ENCODE data around the gene CATSPER3.
"Not testable (repeated sequence)": the region's sequence is repeated elsewhere in the genome, so short reads cannot be mapped to it uniquely, and the experiment has no call there.

CATSPER3 gene

GRCh38 chr5:134975843-134976242 is 8.1 kb downstream of the CATSPER3 start:
- DNase-seq: no peak

- DNase-seq: no peak
Measured at GRCh38 chr5:134976841-134977240, 9.1 kb downstream of the CATSPER3 start.

GRCh38 chr5:134979416-134979815 is 11.7 kb downstream of the CATSPER3 start:
- no peak for DNase-seq

- DNase-seq: no peak
Measured at GRCh38 chr5:134982230-134982629, 14.5 kb downstream of the CATSPER3 start.

- no peak for DNase-seq
Measured at GRCh38 chr5:134989266-134989830, 21.6 kb downstream of the CATSPER3 start.

GRCh38 chr5:134990183-134990582 is 22.5 kb downstream of the CATSPER3 start:
- not testable (repeated sequence) for DNase-seq

GRCh38 chr5:134992148-134992547 is 24.4 kb downstream of the CATSPER3 start:
- no peak for DNase-seq

GRCh38 chr5:134993161-134993560 is 25.5 kb downstream of the CATSPER3 start:
- DNase-seq: no peak

GRCh38 chr5:134994560-134995156 is 27.0 kb downstream of the CATSPER3 start:
- no peak for DNase-seq

GRCh38 chr5:134995850-134996402 is 28.2 kb downstream of the CATSPER3 start:
- DNase-seq: no peak

GRCh38 chr5:134997015-134997414 is 29.3 kb downstream of the CATSPER3 start:
- no peak for DNase-seq

- DNase-seq: not testable (repeated sequence)
Measured at GRCh38 chr5:134998068-134998467, 30.4 kb downstream of the CATSPER3 start.

- DNase-seq: no peak
Measured at GRCh38 chr5:135004376-135004775, 36.7 kb downstream of the CATSPER3 start.

- DNase-seq: no peak
Measured at GRCh38 chr5:135005076-135005475, 37.4 kb downstream of the CATSPER3 start.

GRCh38 chr5:135007305-135007704 is 39.6 kb downstream of the CATSPER3 start:
- DNase-seq: no peak

GRCh38 chr5:135007749-135008363 is 40.1 kb downstream of the CATSPER3 start:
- DNase-seq: no peak

- DNase-seq: no peak
Measured at GRCh38 chr5:135008556-135008955, 40.8 kb downstream of the CATSPER3 start.

GRCh38 chr5:135008981-135009735 is 41.5 kb downstream of the CATSPER3 start:
- DNase-seq: peak; percentile 70

GRCh38 chr5:135009736-135010501 is 42.2 kb downstream of the CATSPER3 start:
- no peak for DNase-seq

GRCh38 chr5:135010502-135011354 is 43.0 kb downstream of the CATSPER3 start:
- no peak for DNase-seq

GRCh38 chr5:135011355-135012032 is 43.8 kb downstream of the CATSPER3 start:
- no peak for DNase-seq
